ENCODE measurements around the gene DDR2.

GRCh38 chr1:162631546-162632191, 595 bp upstream of the DDR2 start:
- TF ChIP-seq, protein P1, sequence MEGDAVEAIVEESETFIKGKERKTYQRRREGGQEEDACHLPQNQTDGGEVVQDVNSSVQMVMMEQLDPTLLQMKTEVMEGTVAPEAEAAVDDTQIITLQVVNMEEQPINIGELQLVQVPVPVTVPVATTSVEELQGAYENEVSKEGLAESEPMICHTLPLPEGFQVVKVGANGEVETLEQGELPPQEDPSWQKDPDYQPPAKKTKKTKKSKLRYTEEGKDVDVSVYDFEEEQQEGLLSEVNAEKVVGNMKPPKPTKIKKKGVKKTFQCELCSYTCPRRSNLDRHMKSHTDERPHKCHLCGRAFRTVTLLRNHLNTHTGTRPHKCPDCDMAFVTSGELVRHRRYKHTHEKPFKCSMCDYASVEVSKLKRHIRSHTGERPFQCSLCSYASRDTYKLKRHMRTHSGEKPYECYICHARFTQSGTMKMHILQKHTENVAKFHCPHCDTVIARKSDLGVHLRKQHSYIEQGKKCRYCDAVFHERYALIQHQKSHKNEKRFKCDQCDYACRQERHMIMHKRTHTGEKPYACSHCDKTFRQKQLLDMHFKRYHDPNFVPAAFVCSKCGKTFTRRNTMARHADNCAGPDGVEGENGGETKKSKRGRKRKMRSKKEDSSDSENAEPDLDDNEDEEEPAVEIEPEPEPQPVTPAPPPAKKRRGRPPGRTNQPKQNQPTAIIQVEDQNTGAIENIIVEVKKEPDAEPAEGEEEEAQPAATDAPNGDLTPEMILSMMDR (IDR thresholded peaks at IDR 0.05) = no peak
- TF ChIP-seq EZH2 (IDR thresholded peaks at IDR 0.05) = no peak
